Lung microvascular endothelial cell (primary cell): ENCODE measurements around the gene SORL1. TPM values are rescaled to one million over a fixed set of nuclear protein-coding genes. Genes with fewer than 3 reads are reported as not detected.

Experiments
- DNase-seq, 2 donors: peaks; one replicate each; pipeline versions ENCODE4 v3.0.0 to v3.0.0-alpha.2; 2010; ENCODE audit warnings: low read depth in 2 of 2
- total RNA-seq: library from RNA; depleted of rRNA; stranded (reverse); fragments of >200 nt; gene quantifications from 2 replicates; pipeline ENCODE4 v1.2.1, GENCODE V29; 2014

SORL1 gene
- total RNA-seq, 1 donor from 2014 or later, result under 0.01 TPM

GRCh38 chr11:121587182-121587581 is 135.1 kb downstream of the SORL1 start:
- no peak for DNase-seq

GRCh38 chr11:121588747-121589146 is 136.6 kb downstream of the SORL1 start:
- no peak for DNase-seq

- no peak for DNase-seq
Observed at GRCh38 chr11:121589946-121590537, 137.9 kb downstream of the SORL1 start.

GRCh38 chr11:121590772-121591404 is 138.8 kb downstream of the SORL1 start:
- no peak for DNase-seq

GRCh38 chr11:121591405-121592033 is 139.4 kb downstream of the SORL1 start:
- peak; percentile 81 to 84 for DNase-seq

- DNase-seq, result peak; percentile 9 to 51
Observed at GRCh38 chr11:121592708-121593107, 140.6 kb downstream of the SORL1 start.

GRCh38 chr11:121595717-121596161 is 143.6 kb downstream of the SORL1 start:
- peak; percentile 7 to 74 for DNase-seq

- DNase-seq, result no peak
Observed at GRCh38 chr11:121596195-121597155, 144.4 kb downstream of the SORL1 start.

GRCh38 chr11:121603316-121603715 is 151.2 kb downstream of the SORL1 start:
- no peak for DNase-seq

- no peak for DNase-seq
Observed at GRCh38 chr11:121604152-121604551, 152.0 kb downstream of the SORL1 start.

- DNase-seq, result no peak
Observed at GRCh38 chr11:121606354-121606753, 154.2 kb downstream of the SORL1 start.

GRCh38 chr11:121607341-121607740 is 155.2 kb downstream of the SORL1 start:
- no peak for DNase-seq

- no peak for DNase-seq
Observed at GRCh38 chr11:121608545-121609098, 156.5 kb downstream of the SORL1 start.

GRCh38 chr11:121610706-121611105 is 158.6 kb downstream of the SORL1 start:
- no peak for DNase-seq

- DNase-seq, result no peak
Observed at GRCh38 chr11:121611242-121611641, 159.1 kb downstream of the SORL1 start.

- peak in 1 of 2 donors; percentile 28 for DNase-seq
Observed at GRCh38 chr11:121613724-121614123, 161.6 kb downstream of the SORL1 start.

GRCh38 chr11:121614636-121615240 is 162.6 kb downstream of the SORL1 start:
- peak in 1 of 2 donors; percentile 72 for DNase-seq

- peak in 1 of 2 donors; percentile 58 for DNase-seq
Observed at GRCh38 chr11:121615501-121615900, 163.4 kb downstream of the SORL1 start.

- DNase-seq, result no peak
Observed at GRCh38 chr11:121618516-121618915, 166.4 kb downstream of the SORL1 start.

GRCh38 chr11:121625777-121626506 is 173.8 kb downstream of the SORL1 start:
- DNase-seq, result no peak
